Activated T-cell treated with anti-CD3 and anti-CD28 coated beads, Interleukin-2, amount 50 U/mL, for 1 hour (primary cell): Measurements from ENCODE around the gene CBR3.

Source experiments
- DNase-seq: peaks from one replicate; pipeline ENCODE4 v3.0.0-alpha.2; 2020

Gene CBR3

GRCh38 chr21:36186506-36187399, 51.9 kb downstream of the CBR3 start:
- DNase-seq, result no peak

GRCh38 chr21:36188081-36188681, 53.3 kb downstream of the CBR3 start:
- DNase-seq, result no peak

- no peak for DNase-seq
These were observed 54.1 kb downstream of the CBR3 start for GRCh38 chr21:36188937-36189336.

- DNase-seq, result no peak
These were observed 55.9 kb downstream of the CBR3 start for GRCh38 chr21:36190736-36191135.

GRCh38 chr21:36193200-36193599, 58.3 kb downstream of the CBR3 start:
- no peak for DNase-seq

- no peak for DNase-seq
These were observed 59.1 kb downstream of the CBR3 start for GRCh38 chr21:36194024-36194423.

GRCh38 chr21:36195613-36196012, 60.7 kb downstream of the CBR3 start:
- DNase-seq, result no peak
